CD4-positive, alpha-beta T cell (primary cell): Measurements from ENCODE around the gene JTB. TPM values are rescaled to one million over a fixed set of nuclear protein-coding genes. Genes with fewer than 3 reads are reported as not detected.

Source experiments
- ATAC-seq: fragments of 200-7000 bp; cut with Tn5 transposase; one replicate; pipeline ENCODE4 v1.10.0; 2022; ENCODE audit warnings: mild to moderate bottlenecking; ENCODE audit not compliant: poor library complexity
- CTCF ChIA-PET: fragments of 350-600 bp; sonication (Branson Sonifier 250); formaldehyde crosslinking; loops from one replicate; lab custom pipeline; 2021; ENCODE audit warnings: antibody characterized with exemption, inconsistent platforms; lab: Charles Lee
- POLR2A ChIA-PET: fragments of 350-600 bp; sonication (Branson Sonifier 250); formaldehyde crosslinking; loops from one replicate; lab custom pipeline; 2021; ENCODE audit warnings: antibody characterized with exemption, inconsistent platforms; lab: Charles Lee
- DNase-seq, 14 experiments: peaks; one replicate each; pipeline ENCODE4 v3.0.0-alpha.2; 2013 to 2020; ENCODE audit warnings: mixed read lengths in 2 of 14
- H3K27ac ChIP-seq, 2 donors: one replicate each; pipeline versions ENCODE4 v1.5.1 to v1.7.0; 2013; ENCODE audit warnings: low read length in 2 of 2, low read depth in 1 of 2, mild to moderate bottlenecking in 1 of 2
- H3K27me3 ChIP-seq, 2 experiments: 1 replicate in 1 of 2; 2 replicates in 1 of 2; pipeline versions ENCODE4 v1.6.1 to v1.7.0; 2013; ENCODE audit warnings: low read length in 2 of 2, control low read depth in 1 of 2, mild to moderate bottlenecking in 1 of 2, moderate library complexity in 1 of 2; ENCODE audit not compliant: insufficient read depth in 2 of 2, control insufficient read depth in 1 of 2
- H3K36me3 ChIP-seq: one replicate; pipeline ENCODE4 v1.6.1; 2013; ENCODE audit warnings: low read length, control low read depth; ENCODE audit not compliant: insufficient read depth
- H3K4me1 ChIP-seq: one replicate; pipeline ENCODE4 v1.6.1; 2013; ENCODE audit warnings: low read length, control low read depth; ENCODE audit not compliant: insufficient read depth
- H3K4me3 ChIP-seq: one replicate; pipeline ENCODE4 v1.5.1; 2013; ENCODE audit warnings: mild to moderate bottlenecking, low read length, moderate library complexity
- H3K9me3 ChIP-seq, 2 experiments: 1 replicate in 1 of 2; 2 replicates in 1 of 2; pipeline versions ENCODE4 v1.6.1 to v1.7.0; 2013; ENCODE audit warnings: low read length in 2 of 2, mild to moderate bottlenecking in 2 of 2, control low read depth in 1 of 2, moderate library complexity in 1 of 2; ENCODE audit not compliant: control insufficient read depth in 1 of 2, insufficient read depth in 1 of 2
- H3K27ac Mint-ChIP-seq: one replicate; pipeline ENCODE4 v1.8.0; 2020; ENCODE audit warnings: mixed read lengths
- H3K27me3 Mint-ChIP-seq: one replicate; pipeline ENCODE4 v1.8.0; 2021; ENCODE audit warnings: mixed read lengths
- H3K36me3 Mint-ChIP-seq: one replicate; pipeline ENCODE4 v1.8.0; 2021; ENCODE audit warnings: low read depth, mixed read lengths
- H3K4me1 Mint-ChIP-seq: one replicate; pipeline ENCODE4 v1.8.0; 2021; ENCODE audit warnings: low read depth, mixed read lengths
- H3K4me3 Mint-ChIP-seq: one replicate; pipeline ENCODE4 v1.8.0; 2020; ENCODE audit warnings: mild to moderate bottlenecking, mixed read lengths
- H3K9me3 Mint-ChIP-seq: one replicate; pipeline ENCODE4 v1.8.0; 2020; ENCODE audit warnings: mixed read lengths
- intact Hi-C, 2 experiments: fragments of 100-400 bp; cut with DNase I in 1 of 2; cut with micrococcal nuclease in 1 of 2; formaldehyde crosslinking; loops; one replicate each; pipeline versions ENCODE4 v1.15.1 to v1.9.0; 2023 to 2025; cut with DNase I, micrococcal nuclease
- total RNA-seq, 174 experiments: library from RNA in 2 of 174; stranded (reverse) in 2 of 174; gene quantifications; one replicate each; pipeline ENCODE4 v1.2.3 and lab custom pipeline; 2021 to 2026
- TF ChIP-seq, protein P1 (sequence below): fragments of 200-600 bp; IDR thresholded peaks from one replicate; pipeline ENCODE4 v1.8.0; 2022; ENCODE audit warnings: antibody characterized with exemption, mild to moderate bottlenecking

Gene JTB
- total RNA-seq, 2 experiments from 2014 or later: 80.4 to 80.9 TPM

DNA sequence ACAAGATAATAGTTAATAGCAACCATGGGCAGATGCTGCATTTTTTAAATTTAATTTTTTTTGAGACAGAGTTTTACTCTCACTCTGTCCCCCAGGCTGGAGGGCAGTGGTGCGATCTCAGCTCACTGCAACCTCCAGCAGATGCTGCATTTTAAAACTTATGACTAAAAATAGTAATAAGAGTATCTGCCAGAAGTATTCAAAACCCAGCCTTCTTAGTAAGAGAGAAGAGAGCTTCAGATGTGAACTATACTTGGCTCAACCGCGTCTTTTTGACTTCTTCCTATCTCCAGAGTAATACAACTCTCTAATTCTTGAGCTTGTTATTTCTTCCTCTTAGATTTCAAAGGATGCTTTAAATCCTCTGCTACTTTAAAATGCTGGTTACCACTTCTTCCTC is 17.7 kb upstream of the JTB start:
- H3K27ac Mint-ChIP-seq: peak overlapping the region; percentile 46
- intact Hi-C loops: no loop called here

DNA sequence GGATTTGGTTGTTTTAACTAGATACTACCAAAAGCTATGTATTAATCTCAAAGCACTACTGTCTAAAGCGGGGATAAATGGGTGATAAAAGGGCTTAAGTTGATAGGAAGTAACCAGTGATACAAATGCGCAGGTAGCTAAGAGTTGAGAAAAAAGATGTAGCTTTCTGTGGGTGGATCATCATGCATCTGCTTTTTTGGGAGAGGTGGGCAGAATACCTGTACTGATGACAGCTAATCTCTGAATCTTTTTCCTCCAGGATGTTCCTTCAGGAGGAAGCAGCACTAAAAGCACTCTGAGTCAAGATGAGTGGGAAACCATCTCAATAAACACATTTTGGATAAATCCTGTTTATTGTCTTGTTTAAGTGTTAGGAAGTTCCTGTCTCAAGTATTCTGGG is 14.3 kb upstream of the JTB start:
- ATAC-seq (no peak), DNase-seq (no peak)
- peaks cover 38% of the 10 kb centered on the region for H3K36me3 ChIP-seq
- TF ChIP-seq, protein P1, sequence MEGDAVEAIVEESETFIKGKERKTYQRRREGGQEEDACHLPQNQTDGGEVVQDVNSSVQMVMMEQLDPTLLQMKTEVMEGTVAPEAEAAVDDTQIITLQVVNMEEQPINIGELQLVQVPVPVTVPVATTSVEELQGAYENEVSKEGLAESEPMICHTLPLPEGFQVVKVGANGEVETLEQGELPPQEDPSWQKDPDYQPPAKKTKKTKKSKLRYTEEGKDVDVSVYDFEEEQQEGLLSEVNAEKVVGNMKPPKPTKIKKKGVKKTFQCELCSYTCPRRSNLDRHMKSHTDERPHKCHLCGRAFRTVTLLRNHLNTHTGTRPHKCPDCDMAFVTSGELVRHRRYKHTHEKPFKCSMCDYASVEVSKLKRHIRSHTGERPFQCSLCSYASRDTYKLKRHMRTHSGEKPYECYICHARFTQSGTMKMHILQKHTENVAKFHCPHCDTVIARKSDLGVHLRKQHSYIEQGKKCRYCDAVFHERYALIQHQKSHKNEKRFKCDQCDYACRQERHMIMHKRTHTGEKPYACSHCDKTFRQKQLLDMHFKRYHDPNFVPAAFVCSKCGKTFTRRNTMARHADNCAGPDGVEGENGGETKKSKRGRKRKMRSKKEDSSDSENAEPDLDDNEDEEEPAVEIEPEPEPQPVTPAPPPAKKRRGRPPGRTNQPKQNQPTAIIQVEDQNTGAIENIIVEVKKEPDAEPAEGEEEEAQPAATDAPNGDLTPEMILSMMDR: no peak
- Mint-ChIP-seq H3K9me3 (no peaks in the 10 kb centered on the region), H3K27me3 (peaks cover 1% of the 10 kb centered on the region), H3K27ac (peak overlapping the region; percentile 96), H3K4me1 (peaks cover 45% of the 10 kb centered on the region), H3K4me3 (peak overlapping the region; percentile 97), H3K36me3 (peaks cover 60% of the 10 kb centered on the region)
- intact Hi-C loops: loop anchor here (2.0 to 5.0 kb wide), 8 partner anchors 33 to 321 kb away; partner anchors contain the start of genes ILF2 (in 2 of the 2), CRTC2 (in 1 of the 2), HAX1 (in 1 of the 2) and NUP210L (in 1 of the 2)
- H3K4me3 ChIP-seq: peak overlapping the region; percentile 71
- H3K9me3 ChIP-seq: no peaks in the 10 kb centered on the region
- POLR2A ChIA-PET: interaction anchor here (1.7 to 4.8 kb wide), 16 partner anchors 9 to 357 kb away, joined by 4 to 120 read pairs (median 34); partner anchors contain the start of genes CHTOP, CREB3L4, CRTC2 and DENND4B
- H3K27me3 ChIP-seq: no peaks in the 10 kb centered on the region
- H3K27ac ChIP-seq: peak overlapping the region; percentile 21 to 97
- CTCF ChIA-PET: no interaction called here
- peaks cover 39% of the 10 kb centered on the region for H3K4me1 ChIP-seq

More for the DNA sequence above, 17.7 kb upstream of the JTB start:
- no peak overlapping the region for H3K4me3 Mint-ChIP-seq
- H3K9me3 Mint-ChIP-seq: no peaks in the 10 kb centered on the region
- H3K9me3 ChIP-seq: no peaks in the 10 kb centered on the region
- POLR2A ChIA-PET: interaction anchor here (1.0 to 1.2 kb wide), 3 partner anchors 39 to 324 kb away, joined by 4 to 5 read pairs (median 4); no protein-coding TSS in a partner anchor
- CTCF ChIA-PET: no interaction called here
- H3K27me3 ChIP-seq: no peaks in the 10 kb centered on the region
- no peaks in the 10 kb centered on the region for H3K27me3 Mint-ChIP-seq
- peaks cover 36% of the 10 kb centered on the region for H3K4me1 Mint-ChIP-seq
- H3K4me1 ChIP-seq: peaks cover 31% of the 10 kb centered on the region
- H3K27ac ChIP-seq: no peak overlapping the region
- DNase-seq (no peak), ATAC-seq (no peak)
- H3K36me3 ChIP-seq: peaks cover 38% of the 10 kb centered on the region
- H3K36me3 Mint-ChIP-seq: peaks cover 60% of the 10 kb centered on the region
- TF ChIP-seq, protein P1: no peak
- no peak overlapping the region for H3K4me3 ChIP-seq

DNA sequence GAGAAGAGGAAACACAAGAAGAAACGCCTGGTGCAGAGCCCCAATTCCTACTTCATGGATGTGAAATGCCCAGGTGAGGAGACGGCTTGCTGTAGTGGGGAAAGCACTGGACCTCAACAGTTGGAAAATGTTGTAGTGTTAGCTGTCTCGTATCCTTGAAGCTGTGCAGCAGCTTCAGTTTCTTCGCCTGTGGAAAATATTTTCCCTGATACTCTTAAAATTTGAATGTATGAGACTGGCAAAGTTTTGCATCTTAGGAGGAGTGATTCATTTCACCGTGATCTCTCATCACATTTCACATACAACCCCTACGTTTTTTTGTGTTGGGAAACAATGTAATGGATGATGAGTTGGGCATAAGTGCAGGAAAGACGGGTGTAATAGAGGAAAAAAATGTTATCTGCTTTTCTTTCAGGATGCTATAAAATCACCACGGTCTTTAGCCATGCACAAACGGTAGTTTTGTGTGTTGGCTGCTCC is 13.7 kb upstream of the JTB start:
- Histone ChIP-seq H3K9me3 (no peaks in the 10 kb centered on the region), H3K4me1 (peaks cover 40% of the 10 kb centered on the region), H3K36me3 (peaks cover 38% of the 10 kb centered on the region), H3K27ac (peak overlapping the region; percentile 97), H3K27me3 (no peaks in the 10 kb centered on the region), H3K4me3 (peak overlapping the region; percentile 71)
- ChIA-PET POLR2A (interaction anchor here (0.7 to 4.8 kb wide), 38 partner anchors 10 to 1866 kb away, joined by 3 to 120 read pairs (median 12); partner anchors contain the start of genes CHTOP, CREB3L4, CRTC2 and DENND4B), CTCF (interaction anchor here (0.6 to 1.3 kb wide), 4 partner anchors 24 to 208 kb away, joined by 3 to 6 read pairs (median 4); partner anchors contain the start of genes CREB3L4, DENND4B and GATAD2B)
- DNase-seq (no peak), ATAC-seq (no peak)
- peaks cover 5% of the 10 kb centered on the region for H3K27me3 Mint-ChIP-seq
- intact Hi-C loops: loop anchor here (2.0 to 5.0 kb wide), 8 partner anchors 32 to 320 kb away; partner anchors contain the start of genes ILF2 (in 2 of the 2), CRTC2 (in 1 of the 2), HAX1 (in 1 of the 2) and NUP210L (in 1 of the 2)
- H3K9me3 Mint-ChIP-seq: no peaks in the 10 kb centered on the region
- H3K4me1 Mint-ChIP-seq: peaks cover 50% of the 10 kb centered on the region
- H3K36me3 Mint-ChIP-seq: peaks cover 58% of the 10 kb centered on the region
- H3K4me3 Mint-ChIP-seq: peak overlapping the region; percentile 97
- H3K27ac Mint-ChIP-seq: peak overlapping the region; percentile 96
- TF ChIP-seq, protein P1: no peak
